AG09319 (cell line): ENCODE measurements around the gene SLBP.

Experiments
- DNase-seq: peaks from one replicate; pipeline ENCODE4 v3.0.0-alpha.2; 2010; ENCODE audit warnings: low read depth; ENCODE audit errors: extremely low read depth
- TF ChIP-seq, protein P1 (sequence below): IDR thresholded peaks from 2 replicates; pipeline ENCODE4 v1.5.1; 2011; ENCODE audit warnings: low read depth, mild to moderate bottlenecking, inconsistent platforms, low read length, moderate library complexity

The SLBP gene

DNA sequence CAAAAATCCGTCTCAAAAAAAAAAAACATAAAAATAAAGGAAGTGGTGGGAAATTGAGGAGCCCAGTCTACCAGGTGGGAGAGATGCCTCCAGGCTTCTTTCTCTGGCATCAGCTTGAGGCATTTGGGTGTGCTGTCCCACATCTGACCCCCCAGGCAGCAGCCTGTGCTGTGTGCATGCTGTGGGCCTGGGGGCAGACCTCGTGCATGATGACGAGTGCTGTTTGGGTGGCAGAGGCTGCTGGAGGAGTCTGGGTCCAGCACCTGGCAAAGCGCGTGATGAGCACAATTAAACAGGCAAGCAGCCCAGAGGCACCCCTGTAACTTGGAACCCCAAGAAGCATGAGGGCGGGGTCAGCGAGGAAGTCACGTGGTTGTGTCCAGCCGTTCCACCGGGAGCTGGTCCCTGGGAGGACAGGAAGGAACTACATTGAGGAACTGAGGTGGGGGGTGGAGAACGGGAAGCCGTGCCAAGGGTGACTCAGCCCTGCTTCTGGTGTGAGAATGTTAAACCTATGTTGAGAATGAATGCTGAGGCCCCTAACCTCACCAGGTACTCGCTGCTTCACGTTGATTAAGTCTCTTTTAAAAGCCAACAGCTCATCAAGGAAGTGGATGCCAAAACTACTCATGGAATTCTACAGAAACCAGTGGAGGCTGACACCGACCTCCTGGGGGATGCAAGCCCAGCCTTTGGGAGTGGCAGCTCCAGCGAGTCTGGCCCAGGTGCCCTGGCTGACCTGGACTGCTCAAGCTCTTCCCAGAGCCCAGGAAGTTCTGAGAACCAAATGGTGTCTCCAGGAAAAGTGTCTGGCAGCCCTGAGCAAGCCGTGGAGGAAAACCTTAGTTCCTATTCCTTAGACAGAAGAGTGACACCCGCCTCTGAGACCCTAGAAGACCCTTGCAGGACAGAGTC lies 15.3 kb upstream of the SLBP start:
- DNase-seq: no peak
- TF ChIP-seq, protein P1, sequence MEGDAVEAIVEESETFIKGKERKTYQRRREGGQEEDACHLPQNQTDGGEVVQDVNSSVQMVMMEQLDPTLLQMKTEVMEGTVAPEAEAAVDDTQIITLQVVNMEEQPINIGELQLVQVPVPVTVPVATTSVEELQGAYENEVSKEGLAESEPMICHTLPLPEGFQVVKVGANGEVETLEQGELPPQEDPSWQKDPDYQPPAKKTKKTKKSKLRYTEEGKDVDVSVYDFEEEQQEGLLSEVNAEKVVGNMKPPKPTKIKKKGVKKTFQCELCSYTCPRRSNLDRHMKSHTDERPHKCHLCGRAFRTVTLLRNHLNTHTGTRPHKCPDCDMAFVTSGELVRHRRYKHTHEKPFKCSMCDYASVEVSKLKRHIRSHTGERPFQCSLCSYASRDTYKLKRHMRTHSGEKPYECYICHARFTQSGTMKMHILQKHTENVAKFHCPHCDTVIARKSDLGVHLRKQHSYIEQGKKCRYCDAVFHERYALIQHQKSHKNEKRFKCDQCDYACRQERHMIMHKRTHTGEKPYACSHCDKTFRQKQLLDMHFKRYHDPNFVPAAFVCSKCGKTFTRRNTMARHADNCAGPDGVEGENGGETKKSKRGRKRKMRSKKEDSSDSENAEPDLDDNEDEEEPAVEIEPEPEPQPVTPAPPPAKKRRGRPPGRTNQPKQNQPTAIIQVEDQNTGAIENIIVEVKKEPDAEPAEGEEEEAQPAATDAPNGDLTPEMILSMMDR: no peak

DNA sequence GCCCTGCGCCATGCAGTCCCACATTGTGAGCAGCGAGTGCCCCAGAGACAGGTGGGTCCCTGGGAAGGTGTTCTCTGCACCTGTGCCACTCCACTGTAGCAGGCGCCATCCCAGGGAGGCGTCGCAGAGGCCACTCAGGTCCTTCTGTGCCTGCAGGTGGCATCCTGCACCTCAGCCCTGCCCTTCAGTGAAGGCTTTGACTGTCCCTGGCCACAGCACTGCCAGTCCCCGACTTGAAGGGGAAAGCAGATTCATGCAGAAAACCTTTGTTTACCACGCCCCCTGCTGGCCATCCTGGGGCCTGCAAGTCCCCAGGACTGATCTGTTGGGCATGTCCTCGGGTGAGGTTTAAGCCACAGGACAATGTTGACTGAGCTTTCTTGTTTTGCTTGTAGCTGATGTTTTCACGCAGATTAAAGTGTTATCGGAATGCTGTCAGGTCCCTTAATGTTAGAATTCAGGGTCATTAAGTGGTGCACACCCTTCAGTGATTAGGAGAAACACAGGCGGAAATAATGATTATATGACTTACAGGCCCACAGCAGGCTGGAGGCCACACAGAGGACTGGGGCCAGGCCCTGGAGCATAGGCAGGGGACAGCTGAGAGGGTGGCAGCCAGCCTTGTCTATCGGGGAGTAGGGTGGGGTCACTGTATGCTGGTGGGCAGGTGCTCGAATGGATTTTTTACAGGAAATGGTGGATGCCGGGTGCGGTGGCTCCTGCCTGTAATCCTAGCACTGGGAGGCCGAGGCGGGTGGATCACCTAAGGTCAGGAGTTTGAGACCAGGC lies 14.2 kb upstream of the SLBP start:
- TF ChIP-seq, protein P1: peak; percentile 98
- DNase-seq: peak; percentile 48

DNA sequence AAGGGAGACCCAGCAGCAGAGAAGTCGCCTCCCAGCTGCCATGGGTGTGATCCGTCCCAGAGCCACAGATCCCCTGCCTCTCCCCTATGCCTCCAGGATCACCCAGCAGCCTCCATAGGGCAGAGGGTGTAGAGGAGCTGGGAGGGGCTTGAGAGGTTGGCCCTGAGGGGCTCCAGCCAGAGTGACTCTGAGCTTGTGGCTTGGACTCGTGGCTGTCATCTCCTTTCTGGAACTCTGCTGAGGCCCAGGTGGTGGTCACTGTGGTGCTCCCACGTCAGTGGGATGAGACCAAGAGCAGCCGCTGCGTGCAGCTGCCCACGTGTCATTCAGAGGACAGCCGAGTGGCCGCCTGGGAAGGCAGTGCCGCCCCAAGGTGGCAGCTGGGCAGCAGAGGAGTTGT lies 13.4 kb upstream of the SLBP start:
- TF ChIP-seq, protein P1: no peak
- DNase-seq: no peak

DNA sequence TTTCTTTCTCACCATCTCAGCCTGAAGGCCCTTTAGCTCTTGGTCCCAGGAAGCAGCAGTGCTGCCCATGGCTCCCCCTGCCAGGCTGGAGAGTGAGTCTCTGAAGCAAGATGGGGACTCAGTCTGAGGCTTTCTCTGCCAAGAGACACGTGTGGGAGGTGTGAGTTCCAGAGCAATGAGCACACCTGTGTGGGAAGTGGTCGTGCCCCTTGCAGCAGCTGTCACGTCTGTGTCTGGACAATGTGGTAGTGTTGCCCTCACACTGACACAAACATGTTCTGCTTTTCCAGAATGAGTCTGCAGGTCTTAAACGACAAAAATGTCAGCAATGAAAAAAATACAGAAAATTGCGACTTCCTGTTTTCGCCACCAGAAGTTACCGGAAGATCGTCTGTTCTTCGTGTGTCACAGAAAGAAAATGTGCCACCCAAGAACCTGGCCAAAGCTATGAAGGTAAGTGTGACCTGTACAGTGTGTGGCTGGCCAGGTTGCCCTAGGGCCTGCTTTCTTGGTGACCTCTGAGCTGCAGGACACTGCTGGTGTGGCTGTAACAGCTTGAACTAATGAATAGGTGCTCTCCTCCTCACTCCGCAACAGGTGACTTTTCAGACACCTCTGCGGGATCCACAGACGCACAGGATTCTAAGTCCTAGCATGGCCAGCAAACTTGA lies 11.1 kb upstream of the SLBP start:
- no peak for DNase-seq
- TF ChIP-seq, protein P1: no peak

DNA sequence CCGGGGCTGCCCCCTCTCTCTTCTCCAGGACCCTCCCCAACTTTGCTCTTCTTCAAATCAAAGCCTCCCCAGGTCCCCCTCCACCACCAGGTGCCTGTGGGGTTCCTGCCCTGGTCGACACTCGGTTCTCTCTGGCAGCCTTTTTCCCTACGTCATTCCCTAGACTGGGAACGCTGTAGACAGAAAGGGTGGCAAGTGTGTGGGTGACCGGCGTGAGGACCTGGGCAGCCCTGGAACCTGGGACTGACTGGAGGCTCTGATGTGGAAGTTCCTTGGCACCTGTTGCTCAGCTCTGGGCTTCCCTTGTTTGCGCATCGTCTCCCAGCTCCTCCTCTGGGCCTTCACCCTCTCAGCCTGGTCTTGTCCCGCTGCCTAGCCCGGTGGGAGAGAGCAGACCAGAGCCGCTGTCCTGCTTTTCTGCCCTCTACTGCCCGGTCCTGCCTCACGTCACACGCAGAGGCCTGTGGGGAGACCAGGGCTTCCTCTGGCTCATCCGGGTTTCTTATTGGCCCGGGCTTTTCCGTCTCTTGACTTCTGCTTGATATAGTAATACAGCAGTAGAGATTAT lies 10.5 kb upstream of the SLBP start:
- DNase-seq: no peak
- TF ChIP-seq, protein P1: no peak

DNA sequence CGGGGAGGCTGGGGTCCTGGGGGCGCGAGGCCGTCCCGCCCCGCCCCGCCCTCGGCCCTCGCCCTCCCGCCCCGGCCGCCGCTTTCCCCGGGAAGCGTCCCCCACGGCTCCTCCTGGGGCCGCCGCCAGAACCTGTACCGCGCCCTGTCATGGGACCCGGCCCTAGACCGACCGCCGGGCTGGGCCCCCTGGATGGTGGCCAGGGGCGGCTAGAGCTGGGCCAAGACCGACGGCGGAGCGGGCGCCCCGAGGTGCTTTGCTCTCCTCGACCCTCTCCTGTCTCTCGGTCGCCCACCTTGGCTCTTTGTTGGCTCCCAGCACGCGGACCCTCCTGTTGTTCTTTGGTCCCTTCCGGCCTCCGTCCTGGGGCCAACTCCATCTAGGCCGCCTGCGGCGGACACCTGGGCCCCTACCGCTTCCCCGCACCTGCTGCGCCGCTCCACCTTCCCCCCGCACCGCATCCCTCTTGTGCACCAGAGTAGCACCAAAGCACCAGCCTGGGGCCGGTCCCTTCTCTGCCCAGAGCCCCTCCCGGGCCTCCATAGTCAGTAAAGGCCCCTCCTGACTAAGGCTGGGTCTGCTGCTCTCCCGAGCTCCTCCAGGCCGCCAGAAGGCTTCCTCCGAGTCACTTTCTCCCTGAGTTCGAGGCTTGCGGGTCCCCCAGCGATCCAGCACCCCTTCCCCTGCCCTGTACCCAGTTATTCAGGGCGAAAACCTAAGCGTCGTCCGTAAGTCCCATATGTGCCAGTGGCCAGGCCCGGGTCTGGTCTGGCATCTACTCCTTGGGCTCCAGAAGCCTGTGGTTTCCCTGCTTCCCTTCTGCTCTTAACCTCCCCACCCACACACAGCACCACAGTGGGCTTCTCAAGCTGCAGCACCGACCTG lies 9.8 kb upstream of the SLBP start:
- no peak for DNase-seq
- TF ChIP-seq, protein P1: no peak
